T1000 (cell line): Measurements from ENCODE around the gene SNRNP25.

ENCODE experiments used
- DNase-seq: peaks from one replicate; lab custom pipeline; 2025; ENCODE audit warnings: mixed read lengths; lab: John Stamatoyannopoulos, UW

SNRNP25 gene

GRCh38 chr16:63998-64913, 10.6 kb downstream of the SNRNP25 start:
- no peak for DNase-seq

- DNase-seq = no peak
These were observed 11.3 kb downstream of the SNRNP25 start for GRCh38 chr16:64914-65255.

- DNase-seq = peak; percentile 82
These were observed 12.1 kb downstream of the SNRNP25 start for GRCh38 chr16:65745-66144.

GRCh38 chr16:66309-67182, 12.9 kb downstream of the SNRNP25 start:
- no peak for DNase-seq

GRCh38 chr16:67183-67791, 13.7 kb downstream of the SNRNP25 start:
- no peak for DNase-seq

- DNase-seq = no peak
These were observed 14.5 kb downstream of the SNRNP25 start for GRCh38 chr16:67884-68789.

- DNase-seq = no peak
These were observed 15.6 kb downstream of the SNRNP25 start for GRCh38 chr16:69181-69580.

- no peak for DNase-seq
These were observed 17.5 kb downstream of the SNRNP25 start for GRCh38 chr16:71210-71539.

GRCh38 chr16:71540-72401, 18.1 kb downstream of the SNRNP25 start:
- peak; percentile 48 for DNase-seq

GRCh38 chr16:72561-73548, 19.2 kb downstream of the SNRNP25 start, which contains the start of gene RHBDF1:
Gene RHBDF1, minus strand, starts transcription at chr16:72631. Its CDS starts 7,616 bp downstream, at chr16:65015.
- no peak for DNase-seq

- no peak for DNase-seq
These were observed 20.6 kb downstream of the SNRNP25 start for GRCh38 chr16:74051-74746.

- no peak for DNase-seq
These were observed 21.2 kb downstream of the SNRNP25 start for GRCh38 chr16:74747-75334.

- DNase-seq = no peak
These were observed 22.2 kb downstream of the SNRNP25 start for GRCh38 chr16:75580-76501.

- peak; percentile 39 for DNase-seq
These were observed 23.1 kb downstream of the SNRNP25 start for GRCh38 chr16:76535-77272.

- no peak for DNase-seq
These were observed 23.7 kb downstream of the SNRNP25 start for GRCh38 chr16:77273-77806.

GRCh38 chr16:77807-78443, 24.3 kb downstream of the SNRNP25 start, which contains the start of gene MPG:
Gene MPG, plus strand, starts transcription at chr16:78225. Its CDS starts 85 bp downstream, at chr16:78310.
- DNase-seq = peak; percentile 49
